ENCODE measurements around the gene ASB10. TPM values are rescaled to one million over a fixed set of nuclear protein-coding genes. Genes with fewer than 3 reads are reported as not detected.

ASB10 gene
- total RNA-seq, 2 experiments from 2014 or later = not detected

GRCh38 chr7:151181011-151181431, 6.0 kb downstream of the ASB10 start:
- peaks cover 5% of the 10 kb centered on the region for H3K27me3 Mint-ChIP-seq
- no peaks in the 10 kb centered on the region for H3K36me3 Mint-ChIP-seq (ENCODE audit: low read depth)
- no peak overlapping the region for H3K4me3 Mint-ChIP-seq
- intact Hi-C loops (cut with DNase I, micrococcal nuclease) = no loop called here
- no peaks in the 10 kb centered on the region for H3K9me3 Mint-ChIP-seq (ENCODE audit: low read depth)
- CTCF ChIA-PET = no interaction called here
- no peak overlapping the region for H3K27ac Mint-ChIP-seq
- DNase-seq (no peak), ATAC-seq (no peak)
- H3K4me1 Mint-ChIP-seq = no peaks in the 10 kb centered on the region
- POLR2A ChIA-PET = no interaction called here

DNA sequence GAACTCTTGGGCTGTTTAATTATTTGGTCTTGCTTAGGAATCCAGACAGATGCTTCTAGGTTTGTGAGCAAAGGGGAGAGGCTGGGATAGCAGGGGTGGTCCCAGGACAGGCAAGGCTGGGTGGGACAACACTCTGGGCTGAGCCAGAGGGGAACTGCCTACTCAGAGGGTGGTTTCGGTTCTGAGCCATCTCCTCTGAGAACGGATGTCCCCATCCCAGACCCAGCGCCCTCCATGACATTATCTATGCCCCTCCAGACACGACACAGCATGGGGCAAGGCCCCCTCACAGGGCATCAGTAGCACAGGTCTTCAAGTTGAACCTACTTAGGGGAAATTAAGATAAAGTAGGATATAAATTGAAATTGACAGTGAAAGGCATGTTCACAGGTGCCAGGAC, 7.1 kb downstream of the ASB10 start:
- H3K9me3 Mint-ChIP-seq (ENCODE audit: low read depth) = no peaks in the 10 kb centered on the region
- intact Hi-C loops (cut with DNase I, micrococcal nuclease) = no loop called here
- ChIA-PET POLR2A (no interaction called here), CTCF (interaction anchor here (1.3 to 1.4 kb wide), 2 partner anchors 11 to 13 kb away, joined by 4 to 5 read pairs; partner anchors contain the start of gene GBX1)
- H3K4me1 Mint-ChIP-seq = no peaks in the 10 kb centered on the region
- H3K4me3 Mint-ChIP-seq = no peak overlapping the region
- H3K27ac Mint-ChIP-seq = no peak overlapping the region
- no peaks in the 10 kb centered on the region for H3K36me3 Mint-ChIP-seq (ENCODE audit: low read depth)
- ATAC-seq (no peak), DNase-seq (no peak)
- peaks cover 8% of the 10 kb centered on the region for H3K27me3 Mint-ChIP-seq

DNA sequence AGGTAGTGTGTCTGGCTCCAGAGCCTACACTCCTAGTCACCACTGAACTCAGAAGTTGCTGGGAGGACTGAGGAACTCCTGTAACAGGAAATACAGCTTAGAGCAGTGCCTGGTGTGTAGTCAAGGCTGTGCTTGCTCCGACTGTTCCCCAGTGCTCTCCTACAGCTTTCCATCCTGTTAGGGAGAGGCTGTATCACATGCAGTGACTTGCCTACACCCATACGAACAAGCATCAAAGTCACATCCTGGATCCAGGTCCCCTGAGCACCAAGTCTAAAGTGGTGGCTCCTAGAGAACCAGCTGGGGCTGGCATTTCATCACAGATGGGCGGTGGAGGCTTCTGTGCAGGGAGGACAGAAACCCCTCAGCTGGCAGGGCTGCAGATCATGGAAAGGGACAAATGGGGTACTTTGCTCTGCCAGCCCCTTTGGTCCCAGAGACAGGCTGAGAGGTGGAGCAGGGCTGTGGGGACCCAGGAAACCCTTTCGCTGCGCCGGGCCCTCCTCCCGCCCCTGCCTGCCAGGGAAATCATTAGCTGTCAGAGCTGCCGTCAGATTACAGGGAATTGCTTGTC, 7.7 kb downstream of the ASB10 start:
- Mint-ChIP-seq H3K27me3 (peaks cover 10% of the 10 kb centered on the region), H3K4me3 (no peak overlapping the region), H3K4me1 (no peaks in the 10 kb centered on the region), H3K27ac (no peak overlapping the region), H3K36me3 (ENCODE audit: low read depth) (no peaks in the 10 kb centered on the region), H3K9me3 (ENCODE audit: low read depth) (no peaks in the 10 kb centered on the region)
- ChIA-PET POLR2A (no interaction called here), CTCF (interaction anchor here (0.6 to 1.4 kb wide), 5 partner anchors 10 to 71 kb away, joined by 3 to 5 read pairs (median 4); partner anchors contain the start of gene GBX1)
- DNase-seq (no peak), ATAC-seq (no peak)
- intact Hi-C loops (cut with DNase I, micrococcal nuclease) = no loop called here

- H3K9me3 Mint-ChIP-seq (ENCODE audit: low read depth) = no peaks in the 10 kb centered on the region
Measured at GRCh38 chr7:151178831-151179230, 8.2 kb downstream of the ASB10 start.

DNA sequence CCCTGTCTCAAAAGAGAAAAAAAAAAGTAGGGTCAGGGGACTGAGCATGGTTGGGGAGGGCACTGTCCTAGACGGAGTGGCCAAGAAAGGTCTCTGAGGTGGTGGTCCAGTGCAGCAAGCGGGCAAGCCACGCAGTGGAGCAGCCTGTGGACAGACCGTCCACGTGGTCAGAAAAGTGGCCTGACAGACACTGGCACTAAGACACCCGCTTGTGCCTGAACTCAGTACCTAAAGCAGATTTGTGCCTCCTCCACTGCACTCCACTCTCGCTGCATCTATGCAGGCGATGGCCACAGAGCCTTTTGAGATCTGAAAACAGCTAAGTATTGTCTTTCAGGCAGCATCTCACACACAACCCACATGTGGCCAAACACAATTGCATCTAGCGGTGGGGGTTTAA, 8.8 kb downstream of the ASB10 start:
- DNase-seq (no peak), ATAC-seq (no peak)
- POLR2A ChIA-PET = no interaction called here
- no peak overlapping the region for H3K27ac Mint-ChIP-seq
- H3K27me3 Mint-ChIP-seq = peaks cover 17% of the 10 kb centered on the region
- H3K36me3 Mint-ChIP-seq (ENCODE audit: low read depth) = no peaks in the 10 kb centered on the region
- H3K4me1 Mint-ChIP-seq = no peaks in the 10 kb centered on the region
- H3K4me3 Mint-ChIP-seq = no peak overlapping the region
- H3K9me3 Mint-ChIP-seq (ENCODE audit: low read depth) = no peaks in the 10 kb centered on the region
- CTCF ChIA-PET = interaction anchor here (0.5 to 1.4 kb wide), 3 partner anchors 11 to 804 kb away, joined by 3 to 5 read pairs (median 3); partner anchors contain the start of gene GBX1
- intact Hi-C loops (cut with DNase I, micrococcal nuclease) = no loop called here

More at GRCh38 chr7:151178831-151179230, 8.2 kb downstream of the ASB10 start:
- no peaks in the 10 kb centered on the region for H3K36me3 Mint-ChIP-seq (ENCODE audit: low read depth)
- peaks cover 11% of the 10 kb centered on the region for H3K27me3 Mint-ChIP-seq
- DNase-seq (no peak), ATAC-seq (no peak)
- H3K4me1 Mint-ChIP-seq = no peaks in the 10 kb centered on the region
- CTCF ChIA-PET = interaction anchor here (0.5 to 1.4 kb wide), 6 partner anchors 10 to 804 kb away, joined by 3 to 5 read pairs (median 4); partner anchors contain the start of gene GBX1
- H3K4me3 Mint-ChIP-seq = no peak overlapping the region
- intact Hi-C loops (cut with DNase I, micrococcal nuclease) = no loop called here
- H3K27ac Mint-ChIP-seq = no peak overlapping the region
- POLR2A ChIA-PET = no interaction called here

- Mint-ChIP-seq H3K36me3 (ENCODE audit: low read depth) (no peaks in the 10 kb centered on the region), H3K4me3 (no peak overlapping the region), H3K27ac (no peak overlapping the region), H3K27me3 (peaks cover 25% of the 10 kb centered on the region), H3K4me1 (peaks cover 3% of the 10 kb centered on the region), H3K9me3 (ENCODE audit: low read depth) (no peaks in the 10 kb centered on the region)
- POLR2A ChIA-PET = no interaction called here
- ATAC-seq = no peak
- CTCF ChIA-PET = interaction anchor here (1.3 to 1.5 kb wide), 2 partner anchors 9 to 66 kb away, joined by 3 to 5 read pairs; partner anchors contain the start of gene GBX1
- DNase-seq = no peak
- intact Hi-C loops (cut with DNase I, micrococcal nuclease) = no loop called here
Measured at GRCh38 chr7:151177310-151177709, 9.7 kb downstream of the ASB10 start.

DNA sequence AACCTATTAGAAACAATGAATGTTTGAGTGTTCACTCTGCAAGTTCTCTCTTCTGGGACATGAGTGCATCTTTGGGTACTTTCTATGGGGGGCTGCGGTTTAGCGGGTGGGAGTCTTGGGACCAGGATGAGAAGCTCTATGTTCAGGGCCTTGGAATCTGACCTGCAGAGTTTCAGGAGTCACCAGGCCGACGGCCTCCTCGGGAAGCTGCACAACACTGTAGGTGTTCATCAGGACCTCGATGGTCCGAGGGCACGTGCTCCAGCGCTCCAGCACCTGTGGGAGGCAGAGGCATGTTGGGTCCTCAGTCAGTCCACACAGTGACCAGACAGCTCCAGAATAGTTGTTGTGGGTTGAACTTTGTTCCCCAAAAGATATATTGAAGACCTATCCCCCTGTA, 10.6 kb downstream of the ASB10 start:
- H3K36me3 Mint-ChIP-seq (ENCODE audit: low read depth) = no peaks in the 10 kb centered on the region
- CTCF ChIA-PET = interaction anchor here (0.6 to 2.1 kb wide), 4 partner anchors 8 to 65 kb away, joined by 3 to 6 read pairs (median 4); partner anchors contain the start of gene GBX1
- ATAC-seq = no peak
- peaks cover 28% of the 10 kb centered on the region for H3K27me3 Mint-ChIP-seq
- no peak for DNase-seq
- peaks cover 3% of the 10 kb centered on the region for H3K4me1 Mint-ChIP-seq
- H3K9me3 Mint-ChIP-seq (ENCODE audit: low read depth) = no peaks in the 10 kb centered on the region
- H3K4me3 Mint-ChIP-seq = no peak overlapping the region
- intact Hi-C loops (cut with DNase I, micrococcal nuclease) = no loop called here
- H3K27ac Mint-ChIP-seq = no peak overlapping the region
- POLR2A ChIA-PET = no interaction called here

- no peak for DNase-seq
- H3K27me3 Mint-ChIP-seq = peaks cover 34% of the 10 kb centered on the region
- ATAC-seq = no peak
- intact Hi-C loops (cut with DNase I, micrococcal nuclease) = no loop called here
- no peaks in the 10 kb centered on the region for H3K36me3 Mint-ChIP-seq (ENCODE audit: low read depth)
- peaks cover 3% of the 10 kb centered on the region for H3K4me1 Mint-ChIP-seq
- H3K9me3 Mint-ChIP-seq (ENCODE audit: low read depth) = no peaks in the 10 kb centered on the region
- H3K27ac Mint-ChIP-seq = no peak overlapping the region
- ChIA-PET CTCF (interaction anchor here (0.6 to 2.1 kb wide), 2 partner anchors 10 to 13 kb away, joined by 3 to 6 read pairs; no protein-coding TSS in a partner anchor), POLR2A (no interaction called here)
- no peak overlapping the region for H3K4me3 Mint-ChIP-seq
Measured at GRCh38 chr7:151175793-151176311, 11.2 kb downstream of the ASB10 start.

DNA sequence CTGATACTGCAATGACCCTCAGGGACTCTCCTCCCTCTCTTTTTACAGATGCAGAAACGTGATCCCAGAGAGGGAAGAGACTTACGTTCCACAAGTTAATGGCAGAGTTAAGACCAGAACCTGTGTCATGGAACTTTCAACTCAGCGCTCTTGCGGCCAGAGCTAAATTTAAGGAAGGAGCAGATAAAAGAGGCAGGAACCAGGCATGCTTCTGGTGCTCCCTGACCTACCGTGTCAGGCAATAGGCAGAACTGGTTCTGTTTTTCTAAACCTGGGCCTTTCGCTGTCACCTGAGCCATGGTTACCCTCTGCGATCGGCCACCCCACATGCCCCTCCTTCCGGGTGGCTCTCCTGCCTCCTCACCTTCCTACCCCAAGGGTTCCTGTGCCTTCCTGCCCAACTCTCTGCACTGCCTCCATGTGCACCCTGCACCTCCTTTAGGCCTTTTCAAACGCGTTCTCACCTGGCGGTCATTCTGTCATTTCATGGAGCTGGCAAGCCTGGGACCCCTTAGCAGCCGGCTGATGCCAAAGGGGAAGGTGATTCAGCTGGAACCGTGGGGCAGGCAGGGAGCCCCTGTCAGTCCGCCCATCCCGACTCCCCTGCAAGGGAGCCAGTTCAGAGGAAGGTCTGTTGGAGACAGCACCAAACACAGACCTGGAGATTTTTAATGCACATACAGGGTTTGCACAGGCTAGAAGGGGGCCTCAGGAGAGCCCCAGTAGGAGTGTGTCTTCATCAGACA, 11.8 kb downstream of the ASB10 start:
- Mint-ChIP-seq H3K4me1 (peaks cover 3% of the 10 kb centered on the region), H3K27ac (no peak overlapping the region), H3K9me3 (ENCODE audit: low read depth) (no peaks in the 10 kb centered on the region), H3K36me3 (ENCODE audit: low read depth) (no peaks in the 10 kb centered on the region), H3K27me3 (peaks cover 32% of the 10 kb centered on the region), H3K4me3 (no peak overlapping the region)
- CTCF ChIA-PET = interaction anchor here (0.6 to 2.1 kb wide), 4 partner anchors 9 to 55 kb away, joined by 3 to 6 read pairs (median 4); no protein-coding TSS in a partner anchor
- no peak for DNase-seq
- no peak for ATAC-seq
- intact Hi-C loops (cut with DNase I, micrococcal nuclease) = no loop called here
- POLR2A ChIA-PET = no interaction called here

DNA sequence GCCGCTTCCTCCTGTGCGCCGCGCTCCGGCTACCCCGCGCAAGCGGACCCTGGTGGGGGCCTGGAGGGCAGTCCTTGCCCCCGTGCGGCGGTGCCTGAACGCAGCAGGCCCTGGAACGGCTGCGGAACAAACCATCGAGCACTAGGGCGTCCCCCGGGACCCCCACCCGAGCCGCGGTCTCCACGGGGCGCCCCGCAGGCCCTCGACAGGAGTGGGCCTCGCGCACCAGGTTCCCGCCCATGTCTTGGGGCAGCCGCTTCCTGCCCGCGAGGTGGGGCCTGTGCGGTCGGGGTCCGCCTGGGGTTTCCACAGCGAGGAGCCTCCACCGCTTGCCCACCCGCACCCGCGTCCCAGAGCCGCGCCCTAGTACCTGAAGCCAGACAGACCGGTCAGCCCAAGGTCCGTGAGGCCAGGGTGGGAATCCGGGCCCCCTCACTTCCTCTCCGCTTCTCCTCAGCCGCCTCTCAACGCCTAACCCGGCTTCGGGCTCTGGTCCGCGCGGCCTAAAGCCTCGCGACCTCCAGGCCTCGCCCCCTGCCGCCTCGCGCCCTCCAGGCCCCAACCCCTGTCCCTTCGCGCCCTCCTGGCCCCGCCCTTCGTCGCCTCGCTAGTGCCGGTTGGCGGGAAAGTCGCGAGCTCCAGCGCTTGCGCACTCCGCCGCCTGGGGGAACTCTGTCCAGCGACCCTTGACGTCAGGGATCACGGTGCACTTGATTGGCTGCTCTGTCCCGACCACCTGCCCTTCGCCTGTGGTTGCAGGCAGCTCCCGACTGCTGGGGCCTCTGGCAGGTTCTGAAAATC, 12.6 kb downstream of the ASB10 start:
- peak; percentile 57 for DNase-seq
- Mint-ChIP-seq H3K27ac (no peak overlapping the region), H3K4me1 (peaks cover 3% of the 10 kb centered on the region), H3K9me3 (ENCODE audit: low read depth) (no peaks in the 10 kb centered on the region), H3K36me3 (ENCODE audit: low read depth) (no peaks in the 10 kb centered on the region), H3K27me3 (peaks cover 37% of the 10 kb centered on the region), H3K4me3 (no peak overlapping the region)
- POLR2A ChIA-PET = no interaction called here
- intact Hi-C loops (cut with DNase I, micrococcal nuclease) = loop anchor here (5.0 kb wide), 2 partner anchors 128 to 178 kb away; no protein-coding TSS in a partner anchor
- CTCF ChIA-PET = interaction anchor here (0.6 to 2.1 kb wide), 4 partner anchors 9 to 54 kb away, joined by 3 to 6 read pairs (median 4); no protein-coding TSS in a partner anchor
- ATAC-seq = peak; percentile 38

All from activated CD4-positive, alpha-beta T cell treated with anti-CD3 and anti-CD28 coated beads for 36 hours (primary cell).